Lower lobe of right lung (tissue), 2 donors: Measurements from ENCODE around the gene GSTT2B. TPM values are rescaled to one million over a fixed set of nuclear protein-coding genes. Genes with fewer than 3 reads are reported as not detected.
"Not testable (repeated sequence)": the region's sequence is repeated elsewhere in the genome, so short reads cannot be mapped to it uniquely, and the experiment has no call there.

Source experiments
- ATAC-seq, 2 donors: fragments of 200-7000 bp; cut with Tn5 transposase; one replicate each; pipeline ENCODE4 v1.9.1; 2020 to 2022; ENCODE audit warnings: mild to moderate bottlenecking in 2 of 2, moderate library complexity in 2 of 2
- DNase-seq: peaks from one replicate; pipeline ENCODE4 v3.0.0-alpha.2; 2020
- H3K27ac ChIP-seq: fragments of 200-600 bp; one replicate; pipeline ENCODE4 v1.8.0; 2022
- H3K27me3 ChIP-seq: fragments of 200-600 bp; one replicate; pipeline ENCODE4 v1.8.0; 2022; ENCODE audit warnings: low read depth
- H3K36me3 ChIP-seq: fragments of 200-600 bp; one replicate; pipeline ENCODE4 v1.8.0; 2022; ENCODE audit warnings: mild to moderate bottlenecking
- H3K4me1 ChIP-seq: fragments of 200-600 bp; one replicate; pipeline ENCODE4 v1.8.0; 2022
- H3K4me3 ChIP-seq: fragments of 200-600 bp; one replicate; pipeline ENCODE4 v1.8.0; 2022; ENCODE audit warnings: mild to moderate bottlenecking
- H3K9me3 ChIP-seq: fragments of 200-600 bp; one replicate; pipeline ENCODE4 v1.8.0; 2022
- intact Hi-C: fragments of 100-400 bp; cut with DNase I; formaldehyde crosslinking; loops from one replicate; pipeline ENCODE4 v1.11.0; 2022
- total RNA-seq: library from RNA; stranded (reverse); fragmentation: NEBNext Ultra II Directional; extraction: Animal tissue kit (Norgen Biotek cat#: 25700); gene quantifications from one replicate; pipeline ENCODE4 v1.2.1, GENCODE V29; 2021
- TF ChIP-seq, protein P1 (sequence below): fragments of 200-600 bp; IDR thresholded peaks from one replicate; pipeline ENCODE4 v1.8.0; 2022; ENCODE audit warnings: antibody characterized with exemption, mild to moderate bottlenecking
- donor health status: DM: no; HTN: yes; CAD: no; lungs with severe emphysema.

Gene GSTT2B
- total RNA-seq, 1 donor from 2014 or later: 7.3 TPM

DNA sequence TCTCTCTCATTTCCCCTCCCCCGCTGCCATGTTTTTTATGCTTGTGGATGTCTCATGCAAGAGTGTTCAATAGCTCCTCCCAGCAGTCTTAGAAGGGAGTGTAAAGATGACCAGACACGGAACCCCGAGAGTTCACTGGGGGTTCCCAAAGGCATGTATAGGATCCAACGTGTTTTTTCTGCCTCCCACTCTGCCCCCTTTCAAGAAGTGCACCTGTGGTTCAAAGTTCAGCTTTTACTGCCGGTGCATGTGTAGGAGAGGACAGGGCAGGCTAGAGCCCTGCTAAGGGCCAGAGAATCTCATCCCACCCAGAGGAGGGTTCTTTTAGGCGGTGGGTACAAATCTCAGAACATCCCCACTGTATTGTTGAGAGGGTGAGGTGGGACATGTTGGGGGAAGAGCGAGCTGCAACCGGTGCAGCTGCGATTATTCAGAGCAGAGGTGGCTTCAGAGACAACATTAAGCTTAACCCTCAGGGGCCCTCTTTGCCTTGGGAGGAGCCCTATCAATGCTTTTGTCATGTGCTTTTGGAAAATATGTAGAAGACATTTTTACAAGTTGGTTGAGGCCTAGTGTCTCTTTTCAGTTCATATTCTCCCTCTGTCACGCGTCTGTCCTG lies 52.3 kb downstream of the GSTT2B start:
- no peak overlapping the region for H3K27ac ChIP-seq
- DNase-seq (no peak), ATAC-seq (no peak)
- intact Hi-C loops: no loop called here
- no peaks in the 10 kb centered on the region for H3K9me3 ChIP-seq
- TF ChIP-seq, protein P1, sequence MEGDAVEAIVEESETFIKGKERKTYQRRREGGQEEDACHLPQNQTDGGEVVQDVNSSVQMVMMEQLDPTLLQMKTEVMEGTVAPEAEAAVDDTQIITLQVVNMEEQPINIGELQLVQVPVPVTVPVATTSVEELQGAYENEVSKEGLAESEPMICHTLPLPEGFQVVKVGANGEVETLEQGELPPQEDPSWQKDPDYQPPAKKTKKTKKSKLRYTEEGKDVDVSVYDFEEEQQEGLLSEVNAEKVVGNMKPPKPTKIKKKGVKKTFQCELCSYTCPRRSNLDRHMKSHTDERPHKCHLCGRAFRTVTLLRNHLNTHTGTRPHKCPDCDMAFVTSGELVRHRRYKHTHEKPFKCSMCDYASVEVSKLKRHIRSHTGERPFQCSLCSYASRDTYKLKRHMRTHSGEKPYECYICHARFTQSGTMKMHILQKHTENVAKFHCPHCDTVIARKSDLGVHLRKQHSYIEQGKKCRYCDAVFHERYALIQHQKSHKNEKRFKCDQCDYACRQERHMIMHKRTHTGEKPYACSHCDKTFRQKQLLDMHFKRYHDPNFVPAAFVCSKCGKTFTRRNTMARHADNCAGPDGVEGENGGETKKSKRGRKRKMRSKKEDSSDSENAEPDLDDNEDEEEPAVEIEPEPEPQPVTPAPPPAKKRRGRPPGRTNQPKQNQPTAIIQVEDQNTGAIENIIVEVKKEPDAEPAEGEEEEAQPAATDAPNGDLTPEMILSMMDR: no peak
- no peaks in the 10 kb centered on the region for H3K27me3 ChIP-seq
- H3K4me3 ChIP-seq: no peak overlapping the region
- H3K4me1 ChIP-seq: peaks cover 15% of the 10 kb centered on the region
- H3K36me3 ChIP-seq: no peaks in the 10 kb centered on the region

DNA sequence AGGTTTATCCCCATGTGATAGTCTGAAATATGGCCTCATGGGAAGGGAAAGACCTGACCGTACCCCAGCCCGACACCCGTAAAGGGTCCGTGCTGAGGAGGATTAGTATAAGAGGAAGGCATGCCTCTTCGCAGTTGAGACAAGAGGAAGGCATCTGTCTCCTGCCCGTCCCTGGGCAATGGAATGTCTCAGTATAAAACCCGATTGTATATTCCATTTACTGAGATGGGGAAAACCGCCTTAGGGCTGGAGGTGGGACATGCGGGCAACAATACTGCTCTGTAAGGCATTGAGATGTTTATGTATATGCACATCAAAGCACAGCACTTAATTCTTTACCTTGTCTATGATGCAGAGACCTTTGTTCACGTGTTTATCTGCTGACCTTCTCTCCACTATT lies 53.6 kb downstream of the GSTT2B start:
- H3K4me1 ChIP-seq, H3K36me3 ChIP-seq, H3K27ac ChIP-seq, H3K9me3 ChIP-seq, DNase-seq, intact Hi-C loops, ATAC-seq, H3K4me3 ChIP-seq, H3K27me3 ChIP-seq: not testable (repeated sequence)

Other genes with a start within 250 kb of the GSTT2B start
- gene ZNF70, start 210.1 kb downstream of the GSTT2B start, total RNA-seq: 5.7 TPM
- not detected for gene VPREB3, start 206.8 kb downstream of the GSTT2B start, total RNA-seq
- gene C22orf15, start 198.2 kb downstream of the GSTT2B start, total RNA-seq: 5.9 TPM
- 114 TPM for gene CHCHD10, start 193.2 kb downstream of the GSTT2B start, total RNA-seq
- 1.9 TPM for gene MMP11, start 188.3 kb downstream of the GSTT2B start, total RNA-seq
- gene SMARCB1, start 174.2 kb downstream of the GSTT2B start, total RNA-seq: 61.3 TPM
- 5.8 TPM for gene DERL3, start 122.2 kb downstream of the GSTT2B start, total RNA-seq
- gene SLC2A11, start 103.3 kb downstream of the GSTT2B start, total RNA-seq: 12.7 TPM
- gene MIF, start 66.8 kb downstream of the GSTT2B start, total RNA-seq: 231 TPM
- 2.9 TPM for gene DDTL, start 5.7 kb upstream of the GSTT2B start, total RNA-seq
- gene DDT, start 13.2 kb upstream of the GSTT2B start, total RNA-seq: 102 TPM
- gene GSTT2, start 18.9 kb upstream of the GSTT2B start, total RNA-seq: 3.0 TPM
- gene GSTT4, start 44.3 kb upstream of the GSTT2B start, total RNA-seq: not detected
- gene CABIN1, start 50.1 kb upstream of the GSTT2B start, total RNA-seq: 88.7 TPM
- gene SUSD2, start 220.3 kb upstream of the GSTT2B start, total RNA-seq: 200 TPM